GM12878 (cell line): ENCODE data around the gene VASP.

ENCODE experiments used
- ELK1 ChIP-seq: IDR thresholded peaks from 2 replicates; pipeline ENCODE4 v1.6.1; 2012; ENCODE audit warnings: low read depth, low read length, improper control_type of control experiment
- EP300 ChIP-seq, 2 experiments: fragments of 150-350 bp in 1 of 2; IDR thresholded peaks; 2 replicates each; pipeline ENCODE4 v1.6.1; 2011 to 2012; ENCODE audit warnings: low read depth in 2 of 2, low read length in 2 of 2, borderline replicate concordance in 1 of 2, improper control_type of control experiment in 1 of 2, inconsistent platforms in 1 of 2; ENCODE audit not compliant: control insufficient read depth in 1 of 2
- EZH2 ChIP-seq: IDR thresholded peaks from 2 replicates; pipeline ENCODE4 v1.6.1; 2012; ENCODE audit warnings: low read depth, mild to moderate bottlenecking, control low read depth, inconsistent platforms, low read length, borderline replicate concordance; ENCODE audit not compliant: control insufficient read depth
- HDGF ChIP-seq: fragments of 450-650 bp; IDR thresholded peaks from 2 replicates; pipeline ENCODE4 v1.6.1; 2016; ENCODE audit warnings: antibody characterized with exemption
- JUNB ChIP-seq: IDR thresholded peaks from 2 replicates; pipeline ENCODE4 v1.6.1; 2016; ENCODE audit warnings: antibody characterized with exemption, mild to moderate bottlenecking
- MLLT1 ChIP-seq: fragments of 450-650 bp; IDR thresholded peaks from 2 replicates; pipeline ENCODE4 v1.6.1; 2016; ENCODE audit warnings: mild to moderate bottlenecking
- MXI1 ChIP-seq: fragments of 150-350 bp; IDR thresholded peaks from 2 replicates; pipeline ENCODE4 v1.6.1; 2011; ENCODE audit warnings: low read depth, mild to moderate bottlenecking, inconsistent platforms, low read length, improper control_type of control experiment
- NBN ChIP-seq: fragments of 450-650 bp; IDR thresholded peaks from 2 replicates; pipeline ENCODE4 v1.6.1; 2016
- NFIC ChIP-seq: IDR thresholded peaks from 2 replicates; pipeline ENCODE4 v1.6.1; 2012; ENCODE audit warnings: low read depth, mild to moderate bottlenecking, inconsistent platforms, low read length, moderate library complexity
- SREBF2 ChIP-seq: IDR thresholded peaks from 2 replicates; pipeline ENCODE4 v1.6.1; 2012; ENCODE audit warnings: mild to moderate bottlenecking, low read length
- TAF1 ChIP-seq: IDR thresholded peaks from 2 replicates; pipeline ENCODE4 v1.6.1; 2011; ENCODE audit warnings: mild to moderate bottlenecking, low read depth, low read length, borderline replicate concordance
- ZZZ3 ChIP-seq: IDR thresholded peaks from 2 replicates; pipeline ENCODE4 v1.6.1; 2011; ENCODE audit warnings: low read depth; ENCODE audit not compliant: control insufficient read depth, insufficient read length
- TF ChIP-seq, protein P1 (sequence below): IDR thresholded peaks from 2 replicates; pipeline ENCODE4 v1.6.1; 2011; ENCODE audit warnings: low read depth, mild to moderate bottlenecking, low read length, moderate library complexity, borderline replicate concordance; ENCODE audit errors: extremely low read depth
- TF ChIP-seq, protein P2 (sequence below), 3 experiments: IDR thresholded peaks in 2 of 3; conservative IDR thresholded peaks in 1 of 3; 2 replicates each; pipeline ENCODE4 v1.5.1; 2011; ENCODE audit warnings: low read depth in 3 of 3, low read length in 3 of 3, mild to moderate bottlenecking in 3 of 3, control low read depth in 2 of 3, moderate library complexity in 2 of 3, inconsistent platforms in 1 of 3, mixed read lengths in 1 of 3; ENCODE audit not compliant: control insufficient read depth in 2 of 3, insufficient read depth in 1 of 3; ENCODE audit errors: extremely low read depth in 1 of 3

- TF ChIP-seq HDGF (no peak), NFIC (no peak), EZH2 (no peak), ZZZ3 (no peak), TAF1 (peak; percentile 76), SREBF2 (no peak), NBN (peak; percentile 95), MXI1 (peak; percentile 55), MLLT1 (no peak), ELK1 (peak; percentile 87), EP300 (IDR thresholded peaks at IDR 0.05; ENCODE audit: borderline replicate concordance in 1 of 2, control insufficient read depth in 1 of 2, low read depth in 2 of 2, low read length in 2 of 2) (no peak), JUNB (no peak)
- TF ChIP-seq, protein P1, sequence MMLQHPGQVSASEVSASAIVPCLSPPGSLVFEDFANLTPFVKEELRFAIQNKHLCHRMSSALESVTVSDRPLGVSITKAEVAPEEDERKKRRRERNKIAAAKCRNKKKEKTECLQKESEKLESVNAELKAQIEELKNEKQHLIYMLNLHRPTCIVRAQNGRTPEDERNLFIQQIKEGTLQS: 0 out of 2 replicates have a peak, but pooled peaks have one; percentile 9
- TF ChIP-seq, protein P2, sequence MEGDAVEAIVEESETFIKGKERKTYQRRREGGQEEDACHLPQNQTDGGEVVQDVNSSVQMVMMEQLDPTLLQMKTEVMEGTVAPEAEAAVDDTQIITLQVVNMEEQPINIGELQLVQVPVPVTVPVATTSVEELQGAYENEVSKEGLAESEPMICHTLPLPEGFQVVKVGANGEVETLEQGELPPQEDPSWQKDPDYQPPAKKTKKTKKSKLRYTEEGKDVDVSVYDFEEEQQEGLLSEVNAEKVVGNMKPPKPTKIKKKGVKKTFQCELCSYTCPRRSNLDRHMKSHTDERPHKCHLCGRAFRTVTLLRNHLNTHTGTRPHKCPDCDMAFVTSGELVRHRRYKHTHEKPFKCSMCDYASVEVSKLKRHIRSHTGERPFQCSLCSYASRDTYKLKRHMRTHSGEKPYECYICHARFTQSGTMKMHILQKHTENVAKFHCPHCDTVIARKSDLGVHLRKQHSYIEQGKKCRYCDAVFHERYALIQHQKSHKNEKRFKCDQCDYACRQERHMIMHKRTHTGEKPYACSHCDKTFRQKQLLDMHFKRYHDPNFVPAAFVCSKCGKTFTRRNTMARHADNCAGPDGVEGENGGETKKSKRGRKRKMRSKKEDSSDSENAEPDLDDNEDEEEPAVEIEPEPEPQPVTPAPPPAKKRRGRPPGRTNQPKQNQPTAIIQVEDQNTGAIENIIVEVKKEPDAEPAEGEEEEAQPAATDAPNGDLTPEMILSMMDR (IDR thresholded peaks at IDR 0.05 in 2 of 3, conservative IDR thresholded peaks at IDR 0.05 in 1 of 3; ENCODE audit: control insufficient read depth in 2 of 3, extremely low read depth in 1 of 3, insufficient read depth in 1 of 3, low read depth in 3 of 3, low read length in 3 of 3): no peak
Observed at GRCh38 chr19:45467456-45468158, 39.7 kb upstream of the VASP start, which contains the start of gene FOSB.
